Suprapubic skin (tissue), 3 donors: ENCODE measurements around the gene CDH3.

ENCODE experiments used
- EP300 ChIP-seq: sonication (generic); formaldehyde crosslinking; IDR thresholded peaks from one replicate; pipeline ENCODE4 v1.6.1; 2017; ENCODE audit warnings: antibody characterized with exemption
- POLR2A ChIP-seq, 2 donors: fragments of 450-650 bp; IDR thresholded peaks; one replicate each; pipeline ENCODE4 v1.6.1; 2017; ENCODE audit warnings: antibody characterized with exemption in 2 of 2, mild to moderate bottlenecking in 2 of 2, moderate library complexity in 2 of 2
- TF ChIP-seq, protein P1 (sequence below), 2 donors: fragments of 200-600 bp in 1 of 2; fragments of 450-650 bp in 1 of 2; sonication (generic) in 1 of 2; IDR thresholded peaks; one replicate each; pipeline ENCODE4 v1.5.1; 2016 to 2019; ENCODE audit warnings: antibody characterized with exemption in 2 of 2, mild to moderate bottlenecking in 1 of 2, moderate library complexity in 1 of 2

DNA sequence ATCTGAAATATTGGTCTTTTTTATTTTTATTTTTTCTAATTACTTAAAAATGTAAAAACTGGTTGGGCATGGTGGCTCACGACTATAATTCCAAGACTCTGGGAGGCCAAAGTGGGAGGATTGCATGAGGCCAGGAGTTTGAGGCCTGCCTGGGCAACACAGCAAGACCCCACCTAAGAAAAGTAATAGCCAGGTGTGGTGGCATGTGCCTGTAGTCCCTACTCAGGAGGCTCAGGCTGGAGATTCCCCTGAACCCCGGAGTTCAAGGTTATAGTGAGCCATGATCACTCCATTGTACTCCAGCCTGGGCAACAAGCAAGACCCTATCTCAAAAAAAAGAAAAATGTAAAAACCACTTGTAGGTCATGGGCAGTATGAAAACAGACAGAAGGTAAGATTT is 36.8 kb upstream of the CDH3 start:
- TF ChIP-seq, protein P1, sequence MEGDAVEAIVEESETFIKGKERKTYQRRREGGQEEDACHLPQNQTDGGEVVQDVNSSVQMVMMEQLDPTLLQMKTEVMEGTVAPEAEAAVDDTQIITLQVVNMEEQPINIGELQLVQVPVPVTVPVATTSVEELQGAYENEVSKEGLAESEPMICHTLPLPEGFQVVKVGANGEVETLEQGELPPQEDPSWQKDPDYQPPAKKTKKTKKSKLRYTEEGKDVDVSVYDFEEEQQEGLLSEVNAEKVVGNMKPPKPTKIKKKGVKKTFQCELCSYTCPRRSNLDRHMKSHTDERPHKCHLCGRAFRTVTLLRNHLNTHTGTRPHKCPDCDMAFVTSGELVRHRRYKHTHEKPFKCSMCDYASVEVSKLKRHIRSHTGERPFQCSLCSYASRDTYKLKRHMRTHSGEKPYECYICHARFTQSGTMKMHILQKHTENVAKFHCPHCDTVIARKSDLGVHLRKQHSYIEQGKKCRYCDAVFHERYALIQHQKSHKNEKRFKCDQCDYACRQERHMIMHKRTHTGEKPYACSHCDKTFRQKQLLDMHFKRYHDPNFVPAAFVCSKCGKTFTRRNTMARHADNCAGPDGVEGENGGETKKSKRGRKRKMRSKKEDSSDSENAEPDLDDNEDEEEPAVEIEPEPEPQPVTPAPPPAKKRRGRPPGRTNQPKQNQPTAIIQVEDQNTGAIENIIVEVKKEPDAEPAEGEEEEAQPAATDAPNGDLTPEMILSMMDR (IDR thresholded peaks at IDR 0.05): no peak
- TF ChIP-seq POLR2A (IDR thresholded peaks at IDR 0.05) (no peak), EP300 (no peak)
